OCI-LY3 (cell line): ENCODE results near the gene TTLL11.

Experiments used
- H2AFZ ChIP-seq: fragments of 200-600, 300-600 bp; shearing (Covaris generic); 2 replicates; pipeline ENCODE4 v1.6.0; 2014; ENCODE audit warnings: antibody characterized with exemption, low read depth, low read length
- H3K27ac ChIP-seq: fragments of 200-600, 300-600 bp; sonication (generic); 2 replicates; pipeline ENCODE4 v1.5.1; 2014; ENCODE audit warnings: mild to moderate bottlenecking, low read length, moderate library complexity, mixed read lengths
- H3K27me3 ChIP-seq: fragments of 200-600, 300-600 bp; sonication (generic); 2 replicates; pipeline ENCODE4 v1.6.1; 2014; ENCODE audit warnings: low read depth, low read length, mixed read lengths
- H3K36me3 ChIP-seq: fragments of 200-600, 300-600 bp; sonication (generic); replicated peaks from 2 replicates; pipeline ENCODE3; 2014; ENCODE audit warnings: low read depth, low read length, mixed read lengths
- H3K4me1 ChIP-seq: fragments of 300-600, 200-600 bp; sonication (generic); 2 replicates; pipeline ENCODE4 v1.6.1; 2014; ENCODE audit warnings: low read length, mixed read lengths
- H3K4me2 ChIP-seq: fragments of 200-600, 300-600 bp; sonication (generic); 2 replicates; pipeline ENCODE4 v1.6.1; 2014; ENCODE audit warnings: low read length, mixed read lengths
- H3K4me3 ChIP-seq: fragments of 300-600, 200-600 bp; sonication (generic); 2 replicates; pipeline ENCODE4 v1.5.1; 2014; ENCODE audit warnings: antibody characterized with exemption, mild to moderate bottlenecking, low read length, moderate library complexity
- H3K79me2 ChIP-seq: fragments of 300-600, 200-600 bp; shearing (Covaris generic); 2 replicates; pipeline ENCODE4 v1.6.1; 2014; ENCODE audit warnings: mild to moderate bottlenecking, low read length, mixed read lengths
- H3K9ac ChIP-seq: fragments of 300-600, 200-600 bp; shearing (Covaris generic); 2 replicates; pipeline ENCODE4 v1.6.0; 2014; ENCODE audit warnings: mild to moderate bottlenecking, low read length, moderate library complexity
- H3K9me3 ChIP-seq: fragments of 200-600, 300-600 bp; shearing (Covaris generic); 2 replicates; pipeline ENCODE4 v1.6.1; 2014; ENCODE audit warnings: low read length, mixed read lengths; ENCODE audit not compliant: insufficient read depth
- H4K20me1 ChIP-seq: fragments of 200-600, 300-600 bp; sonication (generic); 2 replicates; pipeline ENCODE4 v1.6.1; 2016; ENCODE audit warnings: low read length, mixed read lengths; ENCODE audit not compliant: insufficient read depth
- CTCF ChIP-seq: fragments of 200-600, 300-600 bp; sonication (generic); IDR thresholded peaks from 2 replicates; pipeline ENCODE4 v1.5.1; 2014; ENCODE audit warnings: antibody characterized with exemption, low read length, low read depth
- EZH2phosphoT487 ChIP-seq: fragments of 200-600 bp; shearing (Covaris generic); IDR thresholded peaks from 2 replicates; pipeline ENCODE4 v1.6.1; 2018; ENCODE audit warnings: antibody characterized with exemption, mixed run types, low read depth

Gene TTLL11

GRCh38 chr9:121942866-121943382, 150.2 kb downstream of the TTLL11 start:
- no peak for TF ChIP-seq CTCF
- no peak for TF ChIP-seq EZH2phosphoT487
- peaks cover 34% of the 10 kb centered on the region for H3K4me1 ChIP-seq
- H3K9me3 ChIP-seq, result peaks cover 32% of the 10 kb centered on the region; the same call in 1 of the 2 replicates
- no peak overlapping the region for H3K4me3 ChIP-seq
- no peaks in the 10 kb centered on the region for H3K36me3 ChIP-seq
- H3K9ac ChIP-seq, result no peak overlapping the region
- H2AFZ ChIP-seq, result no peak overlapping the region
- no peaks in the 10 kb centered on the region for H4K20me1 ChIP-seq
- H3K79me2 ChIP-seq, result no peaks in the 10 kb centered on the region
- no peaks in the 10 kb centered on the region for H3K27me3 ChIP-seq
- H3K4me2 ChIP-seq, result peak overlapping the region; percentile 40; the same call in 1 of the 2 replicates
- H3K27ac ChIP-seq, result peak overlapping the region; percentile 68

DNA sequence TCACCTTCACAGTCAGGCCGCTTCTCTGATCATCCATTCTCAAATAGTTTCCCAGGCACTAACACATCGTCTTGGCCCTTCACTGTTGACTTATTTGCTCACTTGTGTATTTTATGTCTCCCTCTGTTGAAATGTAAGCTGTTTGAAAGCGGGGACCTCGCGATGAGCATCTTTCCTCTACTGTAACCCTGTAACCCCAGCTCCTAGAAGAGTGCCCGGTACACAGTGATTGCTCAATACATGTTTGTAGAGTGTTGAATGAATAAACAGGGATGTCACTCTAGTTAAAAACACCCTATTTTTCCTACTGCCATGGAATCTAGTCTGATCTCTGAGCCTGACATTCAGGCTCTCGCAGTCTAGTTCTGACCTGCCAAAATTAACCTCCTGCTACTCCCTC, 150.8 kb downstream of the TTLL11 start:
- Histone ChIP-seq H3K27me3 (no peaks in the 10 kb centered on the region), H3K9me3 (peaks cover 32% of the 10 kb centered on the region; the same call in 1 of the 2 replicates), H3K4me1 (peaks cover 40% of the 10 kb centered on the region), H2AFZ (no peak overlapping the region), H3K4me3 (no peak overlapping the region), H3K27ac (peak overlapping the region; percentile 68; the same call in 1 of the 2 replicates), H3K79me2 (no peaks in the 10 kb centered on the region), H4K20me1 (no peaks in the 10 kb centered on the region), H3K4me2 (no peak overlapping the region), H3K9ac (no peak overlapping the region), H3K36me3 (no peaks in the 10 kb centered on the region)
- TF ChIP-seq CTCF, result no peak
- no peak for TF ChIP-seq EZH2phosphoT487

DNA sequence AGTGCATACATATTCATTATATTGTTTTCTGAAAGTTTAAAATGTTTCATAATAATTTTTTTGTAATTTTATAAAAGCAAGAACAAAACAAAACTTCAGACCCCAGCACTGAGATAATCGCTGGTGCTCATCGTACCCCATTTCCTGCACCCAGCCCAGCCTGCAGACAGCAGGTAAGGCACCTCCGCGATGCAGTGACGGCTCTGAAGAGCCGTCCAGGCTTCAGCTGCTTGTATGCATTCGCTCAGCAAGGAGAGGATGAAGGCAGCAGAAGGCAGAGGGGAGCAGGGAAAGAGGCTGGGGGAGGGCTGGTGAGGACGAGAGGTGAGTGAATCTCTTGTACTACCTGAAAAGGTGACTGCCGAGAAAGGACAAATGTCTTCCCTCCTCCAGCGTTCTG, 153.5 kb downstream of the TTLL11 start:
- Histone ChIP-seq H2AFZ (no peak overlapping the region), H3K36me3 (no peaks in the 10 kb centered on the region), H3K4me3 (no peak overlapping the region), H3K4me2 (no peak overlapping the region), H3K27ac (no peak overlapping the region), H3K9me3 (peaks cover 29% of the 10 kb centered on the region; the same call in 1 of the 2 replicates), H3K9ac (no peak overlapping the region), H4K20me1 (no peaks in the 10 kb centered on the region), H3K4me1 (peaks cover 43% of the 10 kb centered on the region), H3K79me2 (no peaks in the 10 kb centered on the region), H3K27me3 (no peaks in the 10 kb centered on the region)
- no peak for TF ChIP-seq CTCF
- no peak for TF ChIP-seq EZH2phosphoT487

GRCh38 chr9:121938621-121939020, 154.5 kb downstream of the TTLL11 start:
- Histone ChIP-seq H3K79me2 (no peaks in the 10 kb centered on the region), H3K4me2 (no peak overlapping the region), H4K20me1 (no peaks in the 10 kb centered on the region), H3K36me3 (no peaks in the 10 kb centered on the region), H3K4me3 (no peak overlapping the region), H3K27ac (no peak overlapping the region), H3K9me3 (peaks cover 23% of the 10 kb centered on the region; the same call in 1 of the 2 replicates), H3K27me3 (no peaks in the 10 kb centered on the region), H3K9ac (no peak overlapping the region), H2AFZ (no peak overlapping the region), H3K4me1 (peaks cover 34% of the 10 kb centered on the region)
- no peak for TF ChIP-seq CTCF
- no peak for TF ChIP-seq EZH2phosphoT487
